ENCODE measurements around the gene SH3D21.
A peak's percentile ranks its signal among the peaks of the same experiment; 100 is the strongest.

SH3D21 gene

DNA sequence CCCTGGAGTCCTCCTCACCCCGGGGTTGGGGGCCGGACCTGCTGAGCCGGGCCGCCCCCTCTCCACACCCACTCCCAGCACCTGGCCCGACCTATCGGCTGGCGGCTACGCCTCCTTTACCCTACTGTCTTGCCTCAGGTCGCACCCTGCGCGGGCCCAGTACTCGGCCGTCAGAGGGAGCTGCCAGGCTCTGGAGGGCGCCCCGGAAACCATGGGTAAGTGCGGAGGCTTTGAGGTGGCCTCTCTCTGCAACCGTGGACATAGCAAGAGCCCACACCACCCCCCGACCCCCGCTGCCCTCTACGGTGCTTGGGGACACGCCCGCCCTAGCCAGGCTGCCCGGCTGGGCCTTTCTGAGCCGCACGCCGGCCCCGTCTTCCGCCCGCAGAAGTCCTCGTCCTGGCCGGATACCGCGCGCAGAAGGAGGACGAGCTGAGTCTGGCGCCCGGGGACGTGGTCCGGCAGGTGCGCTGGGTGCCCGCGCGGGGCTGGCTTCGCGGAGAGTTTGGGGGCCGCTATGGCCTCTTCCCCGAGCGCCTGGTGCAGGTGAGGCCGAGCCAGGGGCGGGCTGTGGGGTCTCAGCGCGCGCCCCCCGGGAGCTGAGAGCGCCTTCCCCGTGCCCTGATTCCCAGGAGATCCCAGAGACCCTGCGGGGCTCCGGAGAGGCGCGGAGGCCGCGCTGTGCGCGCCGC is at the start of gene SH3D21:
SH3D21 (plus strand) TSS at position 159 of the 692 bp plus-strand sequence; CDS start at position 212, 53 bp downstream.
- DNase-seq: peak; percentile 66

DNA sequence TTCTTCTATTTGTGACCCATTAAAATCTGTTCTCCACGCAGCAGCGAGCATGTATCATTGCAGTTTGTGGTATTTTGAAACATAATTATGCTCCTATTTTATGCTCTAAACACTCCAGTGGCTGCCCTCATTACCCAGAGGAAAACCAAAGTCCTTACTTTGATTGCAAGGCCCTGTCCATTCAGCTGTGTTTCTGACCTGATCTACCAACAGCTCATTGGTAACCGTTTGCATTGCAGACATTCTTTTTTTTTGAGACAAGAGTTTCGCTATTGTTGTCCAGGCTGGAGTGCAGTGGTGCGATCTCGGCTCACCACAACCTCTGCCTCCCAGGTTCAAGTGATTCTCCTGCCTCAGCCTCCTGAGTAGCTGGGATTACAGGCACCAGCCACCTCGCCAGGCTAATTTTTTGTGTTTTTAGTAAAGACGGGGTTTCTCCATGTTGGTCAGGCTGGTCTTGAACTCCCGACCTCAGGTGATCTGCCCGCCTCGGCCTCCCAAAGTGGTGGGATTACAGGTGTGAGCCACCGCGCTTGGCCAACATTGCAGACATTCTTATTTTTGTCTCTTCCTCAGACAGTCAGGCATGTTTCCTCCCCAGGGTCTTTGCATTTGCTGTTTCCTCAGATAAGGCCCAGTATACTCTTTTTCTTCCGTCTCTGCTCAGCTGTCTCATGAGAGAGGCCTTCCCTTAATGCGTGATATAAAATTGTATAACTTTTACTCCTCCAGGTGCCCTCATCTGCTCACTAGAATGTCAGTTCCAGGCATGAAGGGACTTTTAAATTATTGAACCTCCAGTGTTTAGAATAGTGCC is 49.4 kb upstream of the SH3D21 start:
- peak; percentile 25 for DNase-seq

DNA sequence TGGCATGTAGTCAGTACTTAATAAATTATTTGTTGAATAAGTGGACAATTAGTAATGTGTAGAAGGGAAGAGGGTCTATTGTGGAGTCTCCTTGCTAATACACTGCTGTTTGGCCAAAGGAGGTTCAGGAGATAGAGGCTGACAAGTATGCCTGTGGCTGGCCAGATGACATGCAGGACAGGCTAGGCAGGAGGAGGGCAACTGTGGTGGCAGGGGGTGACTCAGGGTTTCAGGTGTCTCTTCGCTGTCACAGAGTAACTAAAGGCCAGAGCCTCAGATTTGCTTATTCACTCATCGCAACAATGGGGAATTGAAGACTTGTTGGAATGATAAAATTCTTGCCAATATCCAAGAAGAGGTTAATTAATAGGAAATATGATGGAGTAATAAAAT is 48.8 kb upstream of the SH3D21 start:
- DNase-seq: no peak

DNA sequence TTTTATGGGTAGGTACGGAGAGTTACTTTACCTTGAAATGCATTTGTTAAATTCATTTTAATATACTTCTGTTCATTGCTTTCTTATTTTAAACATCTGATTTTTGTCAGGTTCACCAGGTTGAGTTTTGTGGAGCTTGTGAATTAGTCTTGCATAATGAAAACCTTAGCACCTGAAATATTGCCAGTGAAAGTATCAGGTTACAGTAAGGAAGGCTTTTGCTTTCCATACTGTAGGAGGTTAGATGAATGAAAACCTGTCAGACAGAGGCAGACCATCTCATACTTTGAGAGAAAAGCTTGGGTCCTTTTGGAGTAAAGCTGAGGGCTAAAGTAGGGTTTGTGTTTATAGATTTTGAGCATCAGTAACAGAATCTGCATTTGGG is 47.2 kb upstream of the SH3D21 start:
- DNase-seq: no peak

DNA sequence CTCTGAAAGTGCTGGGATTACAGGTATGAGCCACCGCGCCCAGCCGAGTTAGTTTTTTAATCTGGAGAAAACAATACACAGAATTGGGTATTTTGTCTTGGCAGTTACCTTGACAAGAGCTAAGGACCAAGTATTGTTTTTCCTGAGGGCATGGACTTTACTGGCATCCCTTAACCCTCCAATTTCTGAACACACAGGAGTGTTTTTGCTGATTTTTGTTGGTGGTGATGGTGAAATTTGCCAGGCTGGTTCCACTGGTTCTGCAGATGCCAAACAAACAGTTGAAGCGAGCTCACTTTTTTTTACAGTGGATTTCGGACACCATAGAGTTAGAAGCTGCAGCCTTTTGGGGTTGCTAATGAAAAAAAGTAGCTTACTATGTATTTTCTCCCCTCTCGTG is 37.2 kb upstream of the SH3D21 start:
- DNase-seq: no peak

DNA sequence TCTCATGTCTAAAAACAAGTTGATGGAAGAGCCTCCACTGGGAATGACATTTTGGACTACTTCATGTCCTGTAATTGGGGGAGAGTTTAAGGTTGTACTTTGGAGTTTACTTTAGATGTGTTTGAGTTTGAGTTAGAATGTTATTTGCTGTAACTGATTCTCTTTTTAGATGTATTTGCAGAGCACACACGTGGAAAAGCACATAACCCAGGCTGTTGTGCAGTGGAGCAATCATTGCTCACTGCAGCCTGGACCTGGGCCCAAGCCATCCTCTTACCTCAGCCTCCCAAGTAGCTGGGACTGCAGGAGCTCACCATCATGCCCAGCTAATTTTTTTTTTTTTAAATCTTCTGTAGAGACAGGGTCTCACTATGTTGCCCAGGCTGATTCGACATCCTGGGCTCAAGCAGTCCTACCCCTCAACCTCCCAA is 36.7 kb upstream of the SH3D21 start:
- no peak for DNase-seq

DNA sequence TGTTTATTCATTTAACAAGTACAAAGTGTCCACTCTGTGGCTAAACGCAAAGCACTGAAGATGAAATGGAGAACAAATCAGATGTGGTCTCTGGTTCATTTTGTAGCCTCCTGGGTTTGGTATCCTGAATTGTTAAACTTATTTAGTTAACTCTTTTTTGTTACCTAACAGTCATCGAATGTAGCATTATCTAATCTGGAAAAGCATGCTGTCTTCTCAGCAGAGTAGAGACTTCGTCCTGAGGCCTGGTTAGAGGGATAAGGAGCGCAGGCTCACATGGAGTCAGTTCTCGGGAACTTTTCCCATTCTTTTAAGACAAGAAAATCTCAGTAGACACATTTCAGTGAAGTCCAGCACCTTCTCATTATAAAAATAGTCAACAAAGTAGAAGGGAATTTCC is 33.1 kb upstream of the SH3D21 start:
- DNase-seq: peak; percentile 67

DNA sequence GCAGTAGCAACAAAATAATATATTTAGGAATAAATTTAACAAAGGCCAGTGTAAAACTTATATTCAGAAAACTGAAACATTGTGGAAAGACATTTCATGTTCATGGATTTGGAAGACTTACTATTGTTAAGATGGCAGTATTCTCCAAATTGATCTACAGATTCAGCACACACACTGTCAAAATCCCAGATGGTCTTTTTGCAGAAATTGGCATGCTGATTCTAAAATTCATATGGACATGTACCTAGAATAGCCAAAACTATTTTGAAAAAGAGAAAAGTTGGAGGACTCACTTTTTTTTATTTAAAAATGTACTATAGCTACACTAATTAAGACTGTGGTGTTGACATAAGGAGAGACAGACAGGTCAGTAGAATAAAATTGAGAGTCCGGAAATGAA is 32.0 kb upstream of the SH3D21 start:
- DNase-seq: no peak

DNA sequence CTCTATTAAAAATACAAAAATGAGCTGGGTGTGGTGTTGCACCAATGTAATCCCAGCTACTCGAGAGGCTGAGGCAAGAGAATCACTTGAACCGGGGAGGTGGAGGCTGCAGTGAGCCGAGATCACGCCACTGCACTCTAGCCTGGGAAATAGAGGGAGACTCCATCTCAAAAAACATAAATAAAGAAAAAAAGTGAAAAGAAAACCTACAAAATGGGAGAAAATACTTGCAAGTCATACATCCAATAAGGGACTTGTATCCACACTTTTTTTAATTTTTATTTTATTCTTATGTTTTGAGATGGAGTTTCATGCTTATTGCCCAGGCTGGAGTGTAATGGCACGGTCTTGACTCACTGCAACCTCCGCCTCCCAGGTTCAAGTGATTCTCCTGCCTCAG is 29.5 kb upstream of the SH3D21 start:
- DNase-seq: no peak

DNA sequence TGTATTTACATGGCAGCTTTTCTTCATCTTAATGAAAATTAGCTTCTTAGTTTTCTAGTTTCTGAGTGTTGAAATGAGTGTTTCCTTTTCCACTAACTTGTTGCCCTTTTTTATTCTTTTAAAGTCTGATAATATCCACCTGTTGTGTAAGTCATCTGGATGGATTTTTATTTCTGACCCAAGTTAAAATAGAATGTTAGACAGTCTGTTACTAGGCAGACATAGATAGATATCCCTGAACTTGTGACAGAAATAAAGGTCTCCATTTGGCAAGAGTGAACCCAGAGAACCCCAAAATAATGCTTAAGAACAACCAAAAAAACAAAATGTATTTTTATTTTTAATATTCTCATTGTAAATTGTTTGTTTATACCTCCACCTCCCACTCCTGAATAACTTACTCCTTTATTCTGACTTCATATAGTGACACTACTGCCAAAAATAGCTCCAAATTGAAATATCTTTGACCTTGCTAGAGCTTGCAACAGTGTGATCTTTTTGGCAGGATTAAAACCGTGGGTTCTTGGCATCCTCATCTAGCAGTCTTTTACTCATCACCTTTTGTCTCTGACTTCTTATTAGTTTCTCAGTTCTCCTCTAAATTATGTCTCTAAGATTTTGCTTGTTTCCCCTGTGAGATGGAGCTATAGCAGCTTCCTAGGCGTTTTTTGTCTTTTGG is 26.9 kb upstream of the SH3D21 start:
- DNase-seq: no peak

DNA sequence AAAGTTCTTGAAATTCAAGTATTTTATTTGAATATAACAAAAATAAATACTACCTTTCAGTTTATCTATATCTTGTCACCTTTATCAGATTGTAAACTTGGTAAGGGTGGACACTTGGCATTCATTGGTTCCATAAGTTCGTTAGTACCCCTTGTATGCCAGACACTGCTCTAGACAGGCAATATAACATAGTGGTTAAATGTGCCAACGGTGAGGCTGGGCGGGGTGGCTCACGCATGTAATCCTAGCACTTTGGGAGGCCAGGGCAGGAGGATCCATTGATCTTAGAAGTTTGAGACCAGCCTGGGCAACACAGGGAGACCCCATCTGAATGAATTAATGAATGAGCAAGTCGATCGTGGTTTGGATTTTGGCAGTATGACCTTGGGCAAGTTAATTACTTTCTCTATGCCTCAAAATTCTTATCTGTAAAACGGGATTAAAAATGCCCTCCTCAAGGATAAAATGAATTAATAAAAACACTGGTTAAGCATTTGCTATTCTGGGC is 26.3 kb upstream of the SH3D21 start:
- DNase-seq: no peak

DNA sequence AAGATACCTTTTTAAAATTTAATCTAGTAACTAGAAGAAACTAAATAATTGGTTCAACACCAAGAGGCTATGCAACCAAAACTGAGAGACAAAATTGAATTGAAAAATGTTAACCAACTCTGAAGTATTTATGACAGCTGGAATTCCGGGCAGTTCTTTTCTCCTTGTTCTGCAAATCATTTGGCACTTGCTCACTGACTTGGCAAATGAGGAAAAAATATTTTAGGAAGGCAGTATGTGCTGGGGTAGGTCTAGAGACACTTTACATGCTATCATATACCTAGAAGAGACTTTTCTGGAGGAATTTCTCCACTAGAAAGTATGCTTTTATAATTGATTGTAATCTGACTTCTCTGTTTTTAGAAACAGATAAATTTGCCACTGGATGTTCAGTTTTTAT is 22.1 kb upstream of the SH3D21 start:
- no peak for DNase-seq

DNA sequence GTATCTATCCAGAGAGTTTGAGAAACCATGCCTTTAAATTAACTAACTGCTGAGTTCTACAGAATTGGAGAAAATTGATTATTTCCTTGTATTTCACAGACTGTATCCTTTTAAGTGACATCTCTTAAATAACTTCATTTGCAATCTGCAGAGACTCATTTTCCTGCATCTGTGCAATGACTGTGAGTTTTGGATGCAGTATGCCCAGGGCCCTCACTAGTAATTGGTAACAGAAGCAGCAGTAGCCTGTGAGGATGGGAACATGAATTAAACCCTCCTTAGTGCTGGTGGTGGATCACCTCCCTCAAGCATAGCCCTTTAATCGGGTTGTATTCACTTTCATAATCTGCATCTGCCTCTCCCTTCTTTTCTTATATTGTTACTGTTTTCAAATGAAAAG is 21.7 kb upstream of the SH3D21 start:
- DNase-seq: no peak

DNA sequence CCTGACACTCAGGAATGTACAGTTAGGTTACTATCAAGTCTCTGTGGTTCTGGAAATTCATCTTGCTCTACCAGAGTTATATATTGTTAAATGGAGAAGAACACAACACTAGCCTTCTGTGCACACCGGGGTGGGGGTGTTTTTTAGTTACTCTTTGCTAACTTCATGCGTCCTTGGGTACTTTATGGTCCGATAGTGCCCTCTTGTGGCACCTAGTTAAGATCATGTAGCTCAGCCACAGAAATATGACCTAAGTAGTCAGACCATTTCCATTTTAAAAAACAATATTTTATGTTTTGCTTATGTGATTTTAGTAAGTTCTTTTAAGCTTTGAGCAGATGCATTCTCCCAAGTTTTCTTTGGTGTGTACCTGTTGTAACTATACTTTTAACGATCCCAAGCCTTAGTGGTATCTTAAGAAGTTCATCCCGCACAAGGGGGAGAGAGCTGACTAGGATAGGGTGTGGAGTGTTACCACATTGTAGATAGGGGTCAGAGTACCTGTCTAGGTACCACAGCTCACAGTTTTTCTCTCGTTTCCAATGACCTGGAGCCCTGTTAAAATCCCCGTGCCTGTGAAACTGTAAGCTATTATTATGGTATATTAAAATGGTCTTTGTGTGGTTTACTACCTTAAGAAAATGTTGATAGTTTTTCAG is 20.6 kb upstream of the SH3D21 start:
- DNase-seq: peak; percentile 94

DNA sequence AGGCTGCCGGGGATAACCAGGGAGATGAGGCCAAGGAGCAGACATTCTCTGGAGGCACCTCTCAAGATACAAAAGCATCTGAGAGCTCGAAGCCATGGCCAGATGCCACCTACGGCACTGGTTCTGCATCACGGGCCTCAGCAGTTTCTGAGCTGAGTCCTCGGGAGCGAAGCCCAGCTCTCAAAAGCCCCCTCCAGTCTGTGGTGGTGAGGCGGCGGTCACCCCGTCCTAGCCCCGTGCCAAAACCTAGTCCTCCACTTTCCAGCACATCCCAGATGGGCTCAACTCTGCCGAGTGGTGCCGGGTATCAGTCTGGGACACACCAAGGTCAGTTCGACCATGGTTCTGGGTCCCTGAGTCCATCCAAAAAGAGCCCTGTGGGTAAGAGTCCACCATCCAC is 19.4 kb upstream of the SH3D21 start:
- no peak for DNase-seq

DNA sequence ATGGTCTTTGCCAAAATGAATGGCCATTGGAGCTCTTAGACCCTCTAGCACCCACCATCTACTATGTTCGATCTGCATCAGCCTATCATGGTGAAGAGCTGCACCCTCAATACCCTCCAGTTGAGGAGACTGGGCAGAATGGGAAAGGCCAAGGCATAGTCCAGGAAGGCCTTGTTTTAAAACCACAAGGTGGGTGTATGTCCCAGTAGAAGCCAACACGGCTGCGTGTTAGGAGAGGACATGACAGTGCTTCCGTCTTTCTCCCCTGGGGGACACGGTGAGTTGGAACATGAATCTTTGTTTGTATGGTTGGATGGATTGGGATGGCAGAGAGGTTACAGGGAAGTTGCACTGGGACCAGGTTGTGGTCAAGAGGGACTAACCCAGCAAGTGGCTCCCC is 18.6 kb upstream of the SH3D21 start:
- no peak for DNase-seq

DNA sequence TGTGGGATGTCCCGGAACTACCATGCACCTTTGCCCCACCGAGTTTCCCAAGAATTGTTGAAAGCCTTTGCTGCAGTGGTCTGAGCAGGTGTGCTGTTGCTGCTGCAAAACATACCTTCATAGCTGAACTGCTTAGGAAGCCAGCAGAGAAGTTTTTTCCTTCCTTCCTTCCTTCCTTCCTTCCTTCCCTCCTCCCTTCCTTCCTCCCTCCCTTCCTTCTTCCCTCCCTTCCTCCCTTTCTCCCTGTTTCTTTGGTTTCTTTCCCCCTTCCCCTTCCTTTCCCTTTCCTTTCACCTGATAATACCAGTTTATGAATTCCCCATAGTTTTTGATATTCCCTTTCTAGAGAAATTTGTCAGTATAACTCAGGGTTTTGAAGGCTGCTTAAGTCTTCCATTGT is 10.8 kb upstream of the SH3D21 start:
- no peak for DNase-seq

DNA sequence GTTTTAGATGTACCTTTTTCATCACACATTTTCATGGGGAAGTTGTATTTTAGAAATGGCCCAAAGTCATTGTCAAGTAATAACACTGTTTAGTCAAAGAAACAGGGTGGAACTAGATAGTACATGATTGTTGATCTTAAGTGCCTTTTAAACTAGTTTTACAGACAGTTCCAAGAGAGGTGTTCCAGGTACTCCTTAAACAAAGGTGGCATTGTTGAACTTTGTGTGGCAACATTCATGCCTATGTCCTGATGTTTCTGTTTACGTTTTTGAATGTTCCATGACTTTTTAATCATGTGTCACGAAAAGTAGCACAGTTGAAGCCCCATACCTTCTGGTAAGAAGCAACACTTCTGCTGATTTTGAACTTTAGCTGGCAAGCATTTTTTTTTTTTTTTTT is 9.1 kb upstream of the SH3D21 start:
- DNase-seq: no peak

DNA sequence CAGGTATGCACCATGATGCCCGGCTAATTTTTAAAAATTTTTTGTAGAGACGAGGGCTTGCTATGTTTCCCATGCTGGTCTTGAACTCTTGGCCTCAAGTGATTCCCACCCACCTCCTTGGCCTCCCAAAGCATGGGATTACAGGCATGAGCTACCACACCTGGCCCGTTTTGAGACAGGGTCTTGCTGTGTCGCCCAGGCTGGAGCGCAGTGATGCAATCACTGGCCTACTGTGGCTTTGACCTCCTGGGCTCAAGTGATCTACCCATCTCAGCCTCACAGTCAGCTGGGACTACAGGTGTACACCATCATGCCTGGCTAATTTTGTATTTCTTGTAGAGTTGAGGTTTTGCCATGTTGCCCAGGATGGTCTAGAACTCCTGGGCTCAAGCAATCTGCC is 7.5 kb upstream of the SH3D21 start:
- no peak for DNase-seq

DNA sequence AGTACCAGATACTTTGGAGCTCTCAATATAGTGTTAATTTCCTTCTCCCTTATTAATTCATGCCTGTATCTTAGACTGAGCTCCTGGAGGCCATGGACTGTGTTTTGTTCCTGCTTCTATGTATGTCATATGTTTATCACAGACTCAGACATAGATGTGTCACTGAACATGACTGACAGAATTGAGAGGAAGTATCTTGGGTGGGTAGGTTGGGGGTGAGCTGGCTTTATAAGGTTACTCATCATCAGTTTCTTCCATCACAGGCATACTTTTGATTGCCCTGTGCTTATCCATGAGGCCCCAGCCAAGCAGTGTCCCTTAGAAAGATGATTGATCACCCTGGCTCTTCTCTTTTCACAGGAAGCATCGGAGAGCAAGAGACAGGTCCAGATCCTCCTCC is 5.6 kb upstream of the SH3D21 start:
- no peak for DNase-seq

DNA sequence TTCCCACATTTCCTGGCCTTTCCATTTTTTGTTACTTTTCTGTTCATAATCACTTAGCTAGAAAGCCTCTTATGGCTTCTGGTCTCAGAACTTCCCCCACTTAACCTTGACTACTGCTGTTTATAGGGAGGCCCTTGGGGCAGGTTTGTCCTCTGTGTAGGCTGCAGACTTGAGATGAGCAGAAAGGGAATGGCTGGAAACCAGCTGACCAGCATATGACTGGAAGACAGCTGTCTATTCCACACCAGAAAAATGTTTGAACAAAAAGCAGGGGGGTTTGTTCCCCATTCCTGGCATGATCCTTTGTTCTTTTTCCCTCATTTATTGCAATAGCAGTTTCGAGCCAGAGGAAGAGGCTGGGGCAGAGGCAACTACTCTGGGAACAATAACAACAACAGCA is 4.9 kb upstream of the SH3D21 start:
- no peak for DNase-seq

DNA sequence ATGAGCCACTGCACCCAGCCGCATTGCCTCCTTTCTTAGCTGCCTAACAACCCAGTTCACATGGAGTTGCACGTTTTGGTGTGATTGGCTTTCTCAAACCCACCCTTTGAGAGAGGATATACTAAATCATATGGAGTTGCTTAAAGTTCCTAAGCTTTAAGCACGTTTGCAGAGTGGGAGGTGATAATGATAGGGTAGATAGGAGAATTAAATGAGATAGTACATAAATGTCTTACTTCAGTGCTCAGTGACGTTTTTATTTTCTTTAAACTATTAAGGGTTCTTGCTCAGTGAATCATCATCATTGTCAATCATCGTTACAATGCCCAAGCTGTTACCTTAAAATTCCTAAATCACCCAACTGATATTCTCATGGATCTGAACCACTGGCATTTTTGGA is 2.9 kb upstream of the SH3D21 start:
- no peak for DNase-seq

DNA sequence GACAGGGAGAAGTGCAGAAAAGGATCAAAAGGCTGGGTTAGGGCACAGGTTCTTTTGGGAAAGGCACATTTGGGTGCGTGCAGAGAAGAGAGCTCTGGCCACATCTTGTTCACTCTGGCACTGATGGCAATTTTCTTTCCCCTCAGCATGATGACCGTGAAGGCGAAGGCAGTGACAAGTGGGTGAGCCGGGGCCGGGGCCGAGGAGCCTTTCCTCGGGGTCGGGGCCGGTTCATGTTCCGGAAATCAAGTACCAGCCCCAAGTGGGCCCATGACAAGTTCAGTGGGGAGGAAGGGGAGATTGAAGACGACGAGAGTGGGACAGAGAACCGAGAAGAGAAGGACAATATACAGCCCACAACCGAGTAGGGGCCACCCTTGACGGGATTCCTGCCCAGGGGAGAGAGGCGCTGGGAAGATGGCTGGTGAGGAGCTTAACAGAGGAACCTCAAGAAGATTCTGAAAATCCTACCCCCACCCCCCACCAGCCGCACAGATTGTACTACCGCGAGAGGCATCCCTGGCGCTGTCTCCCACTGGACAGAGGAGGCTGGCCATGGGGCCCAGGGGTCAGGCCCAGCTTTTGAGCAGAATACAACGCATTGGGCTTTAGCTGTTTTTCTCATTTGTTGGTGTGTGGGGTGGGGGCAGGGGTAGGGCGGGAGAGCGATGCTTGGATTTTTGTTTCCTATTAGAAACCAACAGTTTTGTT is 2.4 kb upstream of the SH3D21 start:
- no peak for DNase-seq

All from hematopoietic multipotent progenitor cell treated with erythropoietin and hydrocortisone succinate and interleukin-3 and kit ligand, for 6 days (in vitro differentiated cells).